Left kidney (tissue), 2 donors: Measurements from ENCODE around the gene COL5A1. TPM values are rescaled to one million over a fixed set of nuclear protein-coding genes. Genes with fewer than 3 reads are reported as not detected.
"Not testable (repeated sequence)": the region's sequence is repeated elsewhere in the genome, so short reads cannot be mapped to it uniquely, and the experiment has no call there.

Experiments
- DNase-seq: peaks from one replicate; pipeline ENCODE4 v3.0.0-alpha.2; 2013
- polyA plus RNA-seq: library from polyadenylated mRNA; unstranded; fragments of 120-200 nt; gene quantifications from one replicate; pipeline ENCODE4 v1.2.1, GENCODE V29; 2013; ENCODE audit not compliant: insufficient read length

COL5A1 gene
- polyA plus RNA-seq, 1 donor, result 77.3 TPM

DNA sequence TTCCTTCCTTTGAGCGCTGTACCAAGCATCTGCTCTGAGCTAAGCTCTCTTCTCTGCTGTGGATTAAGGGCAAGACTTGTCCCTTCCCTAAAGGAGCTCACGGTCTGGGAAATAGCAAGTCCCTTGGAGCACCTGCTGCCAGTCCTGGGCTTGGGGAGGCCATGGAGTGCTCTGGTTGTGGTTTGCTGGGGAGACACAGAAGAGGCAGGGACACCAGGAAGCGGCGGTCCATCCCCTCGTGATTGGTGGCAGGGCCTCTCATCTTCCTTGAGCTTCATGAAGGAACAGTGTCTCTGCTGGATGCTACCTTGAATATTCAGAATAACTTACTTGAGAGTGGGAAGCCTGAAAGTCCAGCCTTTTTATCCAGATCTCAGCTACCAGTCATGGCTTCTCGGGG, 35.3 kb downstream of the COL5A1 start:
- no peak for DNase-seq

DNA sequence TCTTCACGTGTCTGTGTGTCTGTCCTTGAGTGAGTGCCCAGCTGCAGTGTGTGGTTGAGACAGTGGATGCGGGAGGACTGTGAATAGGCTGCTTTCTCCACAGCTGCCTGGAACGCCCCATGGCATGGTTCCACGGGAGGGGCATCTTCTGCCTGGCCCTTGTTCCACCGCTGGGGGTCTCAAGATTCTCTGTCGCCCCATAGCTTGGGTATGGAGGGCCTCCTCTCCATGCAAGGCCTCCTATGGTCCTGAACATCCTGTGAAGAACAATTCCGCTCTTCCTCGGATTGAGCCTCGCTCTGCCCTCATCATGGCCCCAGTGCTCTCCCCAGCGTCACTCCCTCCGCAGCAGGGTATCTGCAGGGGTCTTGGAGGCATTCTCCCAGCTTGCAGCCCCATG, 36.1 kb downstream of the COL5A1 start:
- DNase-seq, result no peak

- DNase-seq, result no peak
Measured at GRCh38 chr9:134678206-134678605, 36.6 kb downstream of the COL5A1 start.

- no peak for DNase-seq
Measured at GRCh38 chr9:134678666-134679443, 37.3 kb downstream of the COL5A1 start.

- DNase-seq, result no peak
Measured at GRCh38 chr9:134679616-134680392, 38.2 kb downstream of the COL5A1 start.

- DNase-seq, result no peak
Measured at GRCh38 chr9:134680393-134681060, 38.9 kb downstream of the COL5A1 start.

GRCh38 chr9:134681061-134681661, 39.6 kb downstream of the COL5A1 start:
- no peak for DNase-seq

- DNase-seq, result no peak
Measured at GRCh38 chr9:134682026-134682425, 40.4 kb downstream of the COL5A1 start.

GRCh38 chr9:134682651-134683364, 41.2 kb downstream of the COL5A1 start:
- DNase-seq, result no peak

DNA sequence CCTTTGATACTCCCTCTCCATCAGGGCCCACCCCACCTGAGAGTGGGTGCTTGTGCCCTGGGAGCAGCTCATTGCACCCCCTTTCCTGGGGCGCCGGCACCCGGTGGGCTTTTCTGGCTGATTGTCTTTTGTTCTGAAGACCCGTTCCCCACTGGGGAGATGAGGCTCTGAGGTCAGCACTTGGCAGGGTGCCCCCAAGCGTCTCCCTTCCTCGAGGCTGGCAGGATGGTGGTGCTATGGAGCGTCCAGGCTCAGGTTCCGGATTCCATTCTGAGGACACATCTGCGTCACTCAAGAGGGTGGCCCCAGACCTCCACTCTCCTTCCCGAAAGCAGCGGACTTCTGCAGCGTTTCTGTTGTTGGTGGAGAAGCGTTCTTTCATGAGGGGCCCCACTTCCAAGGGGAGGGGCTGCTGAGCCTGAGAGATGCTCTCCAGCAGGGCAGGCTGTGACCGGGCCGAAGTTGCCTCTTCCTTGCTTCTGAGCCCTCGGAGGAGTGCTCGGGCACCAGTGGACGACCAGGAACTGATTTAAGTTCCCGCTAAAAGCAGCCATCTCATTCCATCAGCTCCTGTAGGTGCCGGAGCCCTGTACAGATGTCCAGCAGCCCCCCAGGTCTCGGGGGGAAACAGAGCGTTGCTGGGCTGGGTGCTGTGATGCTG, 42.2 kb downstream of the COL5A1 start:
- no peak for DNase-seq

DNA sequence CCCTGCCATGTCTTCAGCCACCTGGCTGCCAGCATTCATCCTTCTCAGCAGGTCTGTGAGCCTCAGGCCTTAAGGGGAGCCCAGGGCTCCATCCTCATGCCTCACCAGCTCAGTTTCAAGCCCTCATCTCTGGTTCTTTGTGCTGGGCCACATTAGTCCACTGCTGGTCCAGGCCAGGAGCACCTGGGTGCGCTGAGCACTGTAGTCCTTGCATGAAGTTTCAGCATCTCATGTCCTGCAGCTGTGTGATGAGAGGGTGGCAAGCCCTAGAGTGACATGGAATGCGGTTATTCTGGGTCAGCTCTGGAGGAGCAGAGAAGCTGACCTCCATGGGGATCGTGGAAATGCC, 42.7 kb downstream of the COL5A1 start:
- DNase-seq, result no peak

GRCh38 chr9:134684941-134685340, 43.3 kb downstream of the COL5A1 start:
- DNase-seq, result not testable (repeated sequence)

GRCh38 chr9:134685784-134686183, 44.2 kb downstream of the COL5A1 start:
- no peak for DNase-seq

DNA sequence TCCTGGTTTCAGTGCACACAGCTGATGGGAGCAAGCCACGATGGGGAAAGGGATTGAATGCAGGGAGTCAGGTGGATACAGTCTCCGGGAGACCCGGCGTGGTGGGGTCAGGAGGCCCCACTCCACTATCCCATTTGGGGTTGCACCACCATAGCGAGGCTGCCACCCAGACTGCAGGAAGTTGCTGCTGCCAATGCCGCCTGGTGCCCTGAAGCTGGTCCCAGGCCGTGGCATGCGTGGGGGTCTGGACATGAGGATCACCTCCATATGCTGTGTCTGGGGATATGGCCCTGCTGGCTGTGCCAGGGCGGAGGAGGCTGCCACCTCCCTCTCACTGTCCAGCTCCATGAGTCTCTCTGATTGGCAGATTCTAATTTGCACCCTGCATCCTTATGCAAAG, 45.3 kb downstream of the COL5A1 start:
- DNase-seq, result no peak

GRCh38 chr9:134687556-134687955, 46.0 kb downstream of the COL5A1 start:
- no peak for DNase-seq

- no peak for DNase-seq
Measured at GRCh38 chr9:134688231-134688630, 46.6 kb downstream of the COL5A1 start.

GRCh38 chr9:134688661-134689320, 47.2 kb downstream of the COL5A1 start:
- no peak for DNase-seq

GRCh38 chr9:134689321-134690181, 47.9 kb downstream of the COL5A1 start:
- no peak for DNase-seq

DNA sequence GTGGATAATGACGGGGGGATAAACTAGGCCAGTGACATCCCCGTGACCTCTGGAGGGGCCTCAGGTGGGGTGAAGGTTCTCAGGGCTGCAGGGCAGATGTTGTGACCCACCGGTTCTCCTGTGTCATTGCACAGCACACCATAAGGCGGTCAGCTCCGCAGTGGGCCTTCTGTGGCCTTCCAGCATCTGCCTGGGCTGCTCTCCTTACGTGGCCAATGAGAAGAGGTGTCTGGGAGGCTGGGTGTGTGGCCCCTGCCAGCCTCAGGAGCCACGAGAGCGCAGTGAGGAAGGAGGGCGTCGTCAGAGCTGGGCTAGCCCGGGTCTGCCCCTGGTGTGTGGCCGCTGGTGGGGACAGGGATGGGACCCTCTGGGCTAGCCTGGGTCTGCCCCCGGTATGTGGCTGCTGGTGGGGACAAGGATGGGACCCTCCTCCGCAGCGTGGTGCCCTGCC, 48.7 kb downstream of the COL5A1 start:
- no peak for DNase-seq
